HG02840 (cell line): Measurements from ENCODE around the gene CDH23.

ENCODE experiments used
- ATAC-seq: cut with Tn5 transposase; IDR thresholded peaks from one replicate; pipeline ENCODE4 v1.9.1; 2021; ENCODE audit warnings: mild to moderate bottlenecking, moderate library complexity, moderate number of reproducible peaks; ENCODE audit not compliant: unreplicated experiment, low FRiP score

CDH23 gene

DNA sequence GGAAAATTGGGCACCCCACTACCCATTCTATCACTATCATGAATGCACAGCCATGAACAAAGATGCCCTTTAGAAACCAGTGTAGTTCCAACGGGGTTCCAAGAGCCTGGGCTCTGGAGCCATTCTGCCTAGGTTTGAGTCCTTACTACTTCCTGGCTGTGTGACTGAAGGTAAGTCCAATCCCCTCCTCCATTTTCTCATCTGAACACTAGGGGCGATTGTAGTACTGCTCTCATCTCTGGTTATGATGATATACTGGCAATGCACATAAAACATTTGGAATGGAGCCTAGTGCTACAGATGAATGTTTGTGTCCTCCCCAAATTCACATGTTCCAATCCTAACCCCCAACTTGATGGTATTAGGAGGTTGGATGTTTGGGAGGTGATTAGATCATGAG lies 28.1 kb upstream of the CDH23 start:
- no peak for ATAC-seq

DNA sequence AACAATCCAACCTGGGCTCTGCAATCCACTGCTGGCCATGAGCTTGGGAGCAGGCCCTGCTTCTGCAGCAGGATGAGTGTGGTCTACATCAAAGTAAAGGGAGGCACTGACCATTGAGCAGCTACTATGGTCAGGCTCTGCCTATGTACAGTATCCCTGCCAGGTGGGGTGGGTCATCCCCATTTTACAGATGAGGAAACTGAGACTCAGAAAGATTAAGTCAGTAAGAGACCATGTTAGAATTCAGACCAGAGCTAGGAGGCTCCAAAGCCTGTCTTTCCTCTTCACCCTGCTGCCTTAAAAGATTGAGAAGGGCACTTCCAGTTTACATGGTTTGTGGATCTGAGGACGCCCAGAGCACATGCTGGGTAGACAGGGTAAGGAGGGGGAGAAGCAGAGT lies 27.1 kb upstream of the CDH23 start:
- no peak for ATAC-seq

DNA sequence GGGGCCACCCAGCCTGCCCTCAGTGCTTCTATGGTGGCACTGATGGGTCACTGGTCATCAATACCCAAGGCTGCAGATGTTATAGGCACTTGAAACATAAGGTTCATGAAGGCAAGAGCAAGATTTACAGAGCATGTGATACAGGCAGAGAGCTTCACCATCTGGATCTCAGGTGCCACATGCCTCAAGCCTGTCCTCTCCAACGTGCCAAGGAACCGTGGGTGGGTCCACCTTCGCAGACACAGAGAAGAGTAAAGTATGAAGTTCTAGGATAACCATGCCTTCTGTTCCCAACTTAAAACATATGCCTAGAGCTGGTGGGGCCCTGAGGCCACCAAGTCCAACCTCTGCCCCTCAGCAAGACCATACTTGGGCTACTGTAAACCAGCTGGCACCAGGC lies 26.7 kb upstream of the CDH23 start:
- ATAC-seq: no peak

DNA sequence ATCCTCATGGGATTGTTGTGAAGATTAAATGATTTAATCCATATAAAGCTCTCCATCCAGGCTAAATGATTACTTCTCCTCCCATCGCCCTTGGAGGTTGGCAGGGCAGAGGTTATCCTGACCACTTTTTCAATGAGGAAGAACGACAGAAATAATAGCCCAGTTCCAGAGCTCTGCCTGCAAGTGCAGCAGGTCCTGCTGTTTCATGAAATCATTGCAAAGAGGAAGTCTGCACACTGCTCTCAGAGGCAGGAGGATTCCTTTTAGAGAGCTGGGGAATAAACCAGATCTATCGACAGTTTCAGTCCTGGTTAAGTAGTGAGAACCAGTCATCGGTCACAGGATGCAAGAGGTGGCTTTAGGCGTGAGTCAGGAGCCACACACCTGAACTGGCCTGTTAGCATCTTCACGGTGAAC lies 25.0 kb upstream of the CDH23 start:
- no peak for ATAC-seq

DNA sequence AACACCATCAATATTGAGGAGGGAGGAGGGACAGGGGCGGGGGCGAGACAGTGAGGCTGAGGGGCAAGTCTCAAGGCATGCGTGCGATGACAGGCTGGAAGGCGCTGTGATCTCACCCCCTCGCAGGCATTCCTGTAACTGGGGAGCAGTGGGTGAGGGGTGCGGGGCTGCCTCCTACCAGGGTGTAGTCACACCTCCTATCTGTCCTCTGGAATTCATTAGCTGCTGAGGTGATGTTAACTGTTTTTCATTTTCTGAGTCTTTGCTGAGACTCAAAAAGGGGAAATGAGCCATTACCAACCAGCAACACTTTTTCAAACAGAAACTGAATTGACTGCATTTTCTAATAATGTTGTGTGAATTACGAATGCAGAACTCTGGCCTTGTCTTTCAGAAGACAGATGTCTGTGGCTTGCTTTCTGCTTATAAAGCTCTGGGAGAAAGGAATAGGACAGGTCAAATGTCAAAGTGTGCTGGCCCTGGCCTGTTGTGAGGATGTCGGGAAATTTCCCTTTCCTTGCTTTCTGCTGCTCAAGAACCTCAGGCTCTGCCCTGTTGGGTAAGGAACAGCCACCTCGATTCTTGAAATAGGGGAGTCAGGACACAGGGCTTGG lies 23.7 kb upstream of the CDH23 start:
- ATAC-seq: no peak

DNA sequence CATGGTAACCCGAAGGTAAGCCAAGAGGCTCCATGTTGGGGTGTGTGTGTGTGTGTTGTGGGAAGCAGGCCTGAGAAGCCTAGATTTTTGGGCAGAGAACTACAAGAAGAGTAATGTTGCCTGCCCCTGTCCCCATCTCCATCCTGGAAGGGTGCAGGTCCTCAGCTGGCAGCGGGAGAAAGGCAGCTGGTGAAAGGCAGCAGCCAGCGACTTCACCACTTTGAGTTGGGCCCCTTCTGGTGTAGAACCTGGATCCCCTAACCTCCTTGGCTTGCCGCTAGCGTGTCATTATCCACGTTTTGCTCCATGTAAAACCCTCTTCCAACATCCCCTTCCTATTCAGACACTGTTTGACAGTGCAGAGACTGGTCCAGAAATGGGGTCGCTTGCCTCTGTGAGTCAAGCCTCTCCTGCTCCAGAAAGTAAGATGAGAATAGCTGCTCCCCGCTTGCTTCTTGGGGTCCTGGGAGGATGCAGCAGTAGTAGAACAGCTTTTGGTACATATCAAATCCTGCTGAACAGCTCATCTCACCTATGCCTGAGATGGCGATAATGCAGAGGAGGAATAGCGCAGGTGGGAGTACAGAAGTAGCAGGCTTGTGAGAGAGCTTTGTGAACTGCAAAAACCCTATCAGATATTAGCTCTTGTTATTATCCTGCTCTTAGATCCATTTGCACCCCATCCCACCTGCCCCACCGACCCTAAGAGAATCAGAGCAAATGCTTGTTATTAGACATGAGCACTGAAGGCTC lies 22.1 kb upstream of the CDH23 start:
- no peak for ATAC-seq

DNA sequence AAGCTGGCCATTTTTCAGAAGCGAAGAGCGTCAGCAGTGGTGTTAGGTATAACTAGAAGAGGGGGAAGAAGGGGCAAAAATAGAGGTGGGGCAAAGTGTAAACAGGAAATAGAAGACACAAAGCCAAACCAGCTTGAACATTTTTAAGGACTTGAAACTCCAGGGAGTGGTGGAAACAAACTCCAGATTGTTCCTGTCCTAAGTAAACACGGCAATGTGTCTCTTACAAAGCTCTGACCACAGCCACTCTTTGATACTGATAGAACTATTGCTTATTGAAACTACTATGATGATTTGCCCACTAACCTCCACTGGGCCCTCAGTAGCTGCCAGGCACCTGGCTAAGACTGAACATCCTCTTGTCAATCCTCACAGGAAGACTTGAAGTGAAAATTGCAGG lies 20.8 kb upstream of the CDH23 start:
- no peak for ATAC-seq

DNA sequence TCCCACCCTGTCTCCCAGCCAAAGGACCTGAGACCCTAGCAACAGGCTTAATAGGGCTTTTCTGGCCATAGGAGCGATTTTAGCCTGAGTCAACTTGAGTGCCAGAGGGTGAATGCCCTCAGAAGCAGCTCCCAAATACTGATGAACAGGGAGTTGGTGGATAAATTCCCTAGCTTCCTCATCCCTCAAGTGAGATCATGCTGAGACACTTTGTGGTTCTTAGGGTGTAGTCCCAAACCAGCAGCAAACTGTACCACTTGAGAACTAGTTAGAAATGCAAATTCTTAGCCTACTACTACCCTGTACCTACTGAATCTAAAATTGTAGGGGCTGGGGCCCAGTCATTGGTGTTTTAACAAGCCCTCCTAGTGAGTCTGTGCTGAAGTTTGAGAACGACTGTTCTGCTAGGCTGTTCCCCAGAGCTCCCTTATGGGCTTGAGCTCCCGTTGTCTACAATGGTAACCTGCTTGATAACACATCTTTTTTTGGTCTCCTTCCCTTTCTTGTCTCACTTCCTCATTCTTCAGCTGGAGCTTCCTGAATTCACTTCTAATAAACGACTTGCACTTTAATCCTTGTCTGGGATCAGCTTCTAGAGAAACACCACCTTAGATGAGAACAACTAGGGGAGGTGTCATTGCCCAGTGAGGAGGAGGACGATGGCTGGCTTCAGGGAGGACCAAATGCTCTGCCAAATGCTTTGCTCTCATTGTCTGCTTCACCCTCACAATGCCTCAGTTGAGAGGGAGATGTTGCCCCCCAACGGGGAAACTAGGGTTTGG lies 18.2 kb upstream of the CDH23 start:
- no peak for ATAC-seq

DNA sequence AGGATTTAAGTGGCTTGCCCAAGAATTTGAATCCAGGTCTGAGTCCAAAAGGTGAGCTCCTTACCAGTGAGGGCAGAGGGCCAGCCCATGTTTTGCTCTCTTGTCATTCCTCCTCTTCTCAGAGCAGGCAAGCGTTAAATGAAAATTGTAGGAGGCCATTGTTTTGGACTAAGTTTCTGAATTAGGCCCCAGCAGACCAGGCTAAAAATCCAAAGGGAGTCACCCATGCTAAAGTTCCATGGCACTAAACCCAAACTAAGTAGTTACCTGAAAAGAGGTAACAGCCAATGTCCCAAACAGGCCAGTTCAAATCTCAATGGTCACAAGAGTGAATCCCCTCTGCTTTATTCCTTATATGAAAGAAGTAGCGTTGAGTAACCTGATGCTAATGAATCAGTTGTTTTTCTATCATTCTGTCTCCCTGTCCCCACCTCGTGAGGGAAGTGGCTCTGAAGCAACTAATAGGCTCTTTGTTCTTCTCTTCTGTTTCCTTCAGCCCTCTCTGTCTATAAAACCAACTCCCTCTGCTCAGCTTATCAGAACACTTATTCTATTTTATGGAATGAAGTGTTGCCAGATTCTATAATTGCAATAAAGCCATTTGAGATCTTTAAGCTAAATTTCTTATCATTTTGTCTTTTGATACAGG lies 17.5 kb upstream of the CDH23 start:
- ATAC-seq: no peak

DNA sequence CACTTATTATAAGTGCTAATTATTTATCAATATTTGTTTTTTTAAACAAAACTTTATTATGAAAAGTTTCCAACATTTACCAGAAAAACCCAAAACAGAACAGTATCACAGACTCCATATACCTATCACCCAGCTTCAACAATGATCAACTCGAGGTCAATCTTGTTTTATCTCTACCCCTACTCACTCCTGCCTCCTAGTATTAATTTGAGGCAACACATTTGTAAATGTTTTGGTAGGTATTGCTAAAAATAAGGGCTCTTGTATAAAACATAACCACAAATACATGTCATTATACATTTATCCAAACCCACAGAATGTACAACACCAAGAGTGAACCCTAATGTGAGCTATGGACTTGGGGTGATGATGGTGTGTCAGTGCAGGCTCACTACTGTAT lies 15.9 kb upstream of the CDH23 start:
- no peak for ATAC-seq

DNA sequence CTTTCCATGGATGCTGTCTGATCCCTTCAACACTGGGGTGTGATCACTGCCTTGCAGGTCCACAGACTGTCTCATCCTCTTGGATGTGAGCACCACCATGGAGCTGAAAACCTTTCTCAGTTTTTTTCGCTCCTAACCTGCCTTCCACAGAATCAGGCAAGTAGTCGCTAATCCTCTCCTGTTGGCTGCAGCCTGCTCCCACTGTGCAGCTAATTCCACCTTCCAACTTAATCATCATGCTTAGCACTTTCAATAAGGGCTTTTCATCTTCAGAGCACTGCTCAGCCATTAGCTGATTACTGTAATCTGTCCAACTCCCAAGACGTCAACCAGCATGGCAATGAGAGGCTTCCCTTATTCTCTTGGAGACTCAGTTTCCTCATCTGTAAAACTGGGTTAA lies 15.1 kb upstream of the CDH23 start:
- ATAC-seq: no peak

DNA sequence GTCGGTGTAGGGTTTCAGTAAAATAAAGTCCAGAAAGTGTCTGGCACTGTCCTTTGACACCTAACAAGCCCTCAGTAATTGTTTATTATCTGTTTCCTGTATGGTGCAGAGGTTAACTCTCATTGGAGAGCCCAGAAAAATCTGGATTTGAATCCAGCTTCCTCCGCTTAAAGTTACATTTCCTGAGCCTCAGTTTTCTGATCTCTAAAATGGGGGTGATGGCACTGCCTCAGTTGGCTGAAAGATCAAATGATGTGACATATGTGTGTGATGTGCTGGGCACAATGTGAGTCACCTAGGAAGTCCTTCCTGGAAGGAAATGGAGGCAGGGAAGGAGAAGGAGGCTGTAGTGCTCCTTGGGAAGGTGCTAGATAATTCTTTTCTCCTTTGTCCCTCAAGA lies 14.7 kb upstream of the CDH23 start:
- ATAC-seq: no peak

DNA sequence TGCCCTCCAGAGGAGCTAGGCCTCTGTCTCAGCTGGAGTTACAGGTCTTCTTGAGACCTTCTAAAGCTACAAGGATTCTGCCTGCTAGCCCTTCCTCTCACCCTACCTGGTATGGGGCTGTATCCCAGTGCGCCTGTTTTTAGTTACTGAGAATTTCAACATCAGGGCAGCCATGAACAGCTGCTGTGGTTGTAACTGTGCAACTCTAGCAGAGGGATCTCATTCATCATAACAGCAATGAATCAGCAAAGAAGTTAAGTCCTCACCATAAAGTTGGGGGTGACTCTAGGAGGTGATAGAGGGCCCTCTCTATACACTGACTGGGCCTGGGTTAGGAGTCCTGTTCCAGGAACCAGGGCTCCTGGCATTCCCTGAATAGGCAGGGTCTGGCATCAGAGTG lies 14.0 kb upstream of the CDH23 start:
- ATAC-seq: no peak

DNA sequence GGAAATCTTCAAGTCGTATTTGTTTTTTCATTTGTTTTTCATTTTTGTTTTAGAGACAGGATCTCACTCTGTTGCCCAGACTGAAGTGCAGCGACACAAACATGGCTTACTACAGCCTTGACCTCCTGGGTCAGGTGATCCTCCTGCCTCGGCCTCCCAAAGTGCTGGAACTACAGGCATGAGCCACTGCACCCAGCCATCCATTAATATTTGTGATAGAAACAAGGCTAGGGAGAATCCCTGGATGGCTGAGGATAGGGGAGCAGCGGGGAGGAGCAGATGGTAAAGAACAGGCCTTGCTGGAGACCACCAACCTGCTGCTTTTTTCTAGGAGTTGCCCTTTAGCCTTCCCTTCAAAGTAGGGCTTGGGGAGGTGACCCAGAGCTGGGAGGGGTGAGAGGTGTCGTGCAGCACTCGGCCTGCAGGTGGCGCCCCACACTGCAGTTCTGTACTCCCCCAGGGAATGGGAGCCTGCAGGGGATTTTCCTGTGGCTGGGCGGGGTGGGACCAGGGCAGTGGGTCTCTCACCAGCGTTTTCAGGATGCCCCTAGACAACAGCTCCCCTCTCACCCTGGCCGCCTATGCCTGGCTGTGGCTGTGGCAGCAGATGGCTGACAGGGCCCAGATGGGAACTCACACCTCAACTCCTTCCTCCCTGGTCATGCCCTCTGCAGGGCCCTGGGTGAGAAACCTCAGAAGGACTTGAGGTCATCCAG lies 12.6 kb upstream of the CDH23 start:
- ATAC-seq: no peak

DNA sequence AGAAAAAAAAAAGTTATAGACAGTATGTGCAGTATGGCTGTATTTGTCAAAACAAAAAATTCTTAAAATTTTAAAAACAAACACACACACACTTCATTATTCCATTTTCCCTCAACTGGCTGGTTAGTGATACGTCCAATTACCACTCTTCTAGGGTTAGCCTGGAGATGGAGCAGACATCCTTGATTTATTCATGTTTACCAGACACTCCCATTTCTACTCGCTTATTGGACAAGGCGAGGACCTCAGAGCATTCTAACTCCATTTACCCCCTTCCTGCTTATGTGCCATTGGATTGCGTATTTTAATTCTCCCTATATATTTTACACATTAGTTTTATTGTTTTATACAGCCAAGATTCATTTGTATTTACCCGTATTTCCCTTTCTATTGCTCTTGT lies 8.5 kb upstream of the CDH23 start:
- no peak for ATAC-seq

DNA sequence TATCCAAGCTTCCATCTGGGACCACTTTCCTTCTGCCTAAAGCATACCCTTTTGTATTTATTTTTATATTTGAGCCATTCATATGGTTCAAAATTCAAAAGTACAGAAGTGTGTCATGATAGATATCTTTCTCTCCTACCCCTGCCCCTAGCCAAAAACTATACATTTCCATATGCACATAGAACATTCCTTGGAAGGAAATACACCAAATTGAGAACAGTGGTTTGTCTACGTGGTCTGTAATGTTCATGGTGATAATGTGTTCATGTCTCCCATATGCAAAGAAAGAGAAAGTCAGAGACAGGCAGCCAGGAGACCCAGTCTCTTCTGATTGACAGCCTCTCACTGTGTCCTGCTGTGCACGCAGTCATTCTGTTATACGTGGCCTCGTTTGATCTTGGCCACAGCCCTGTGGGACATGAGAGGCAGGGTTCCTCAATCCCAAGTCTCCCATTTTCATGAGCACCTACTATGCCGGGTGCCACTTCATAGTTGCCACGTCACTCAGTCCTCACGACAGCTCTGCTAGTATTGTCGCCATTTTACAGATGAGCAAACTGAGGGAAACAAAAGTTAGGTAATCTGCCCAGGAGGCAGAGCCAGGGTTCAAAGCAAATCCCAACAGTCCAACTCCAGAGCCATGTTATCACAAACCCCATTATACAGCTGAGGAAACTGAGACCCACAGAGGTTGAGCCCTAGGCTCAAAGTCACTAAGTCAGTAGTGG lies 8.0 kb upstream of the CDH23 start:
- no peak for ATAC-seq

DNA sequence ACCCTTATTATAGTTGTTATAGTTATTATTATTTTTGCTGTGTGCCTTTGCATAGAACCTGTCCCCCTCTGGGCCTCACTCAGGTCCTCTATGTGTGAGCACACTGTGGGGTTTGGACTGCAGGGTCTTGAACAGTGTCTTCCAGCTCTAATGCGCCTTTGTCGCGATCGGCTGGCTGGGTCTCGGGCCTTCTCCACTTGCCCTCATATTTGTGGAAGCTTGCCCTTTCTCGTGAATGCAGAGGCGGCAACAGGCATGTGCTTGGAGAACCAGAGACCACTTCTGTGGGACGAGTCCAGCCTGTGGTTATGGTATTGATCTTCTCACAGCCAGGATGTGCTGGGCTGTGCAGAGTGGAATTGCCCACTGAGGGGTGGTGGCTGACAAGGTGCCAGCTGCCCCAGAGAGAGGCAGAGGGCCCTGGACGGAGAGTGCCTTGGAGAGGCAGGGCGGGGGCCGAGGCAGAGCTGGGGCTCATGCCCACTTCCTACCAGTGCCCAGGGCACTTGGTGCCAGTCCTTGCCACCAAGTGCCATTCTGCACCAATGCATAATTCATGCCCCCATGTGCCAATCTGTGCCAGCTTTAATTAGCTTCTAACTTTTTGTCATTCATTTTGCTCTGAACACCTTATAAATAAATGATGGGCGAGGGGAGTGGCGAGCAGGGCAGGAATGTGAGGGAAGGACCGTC lies 6.8 kb upstream of the CDH23 start:
- no peak for ATAC-seq

DNA sequence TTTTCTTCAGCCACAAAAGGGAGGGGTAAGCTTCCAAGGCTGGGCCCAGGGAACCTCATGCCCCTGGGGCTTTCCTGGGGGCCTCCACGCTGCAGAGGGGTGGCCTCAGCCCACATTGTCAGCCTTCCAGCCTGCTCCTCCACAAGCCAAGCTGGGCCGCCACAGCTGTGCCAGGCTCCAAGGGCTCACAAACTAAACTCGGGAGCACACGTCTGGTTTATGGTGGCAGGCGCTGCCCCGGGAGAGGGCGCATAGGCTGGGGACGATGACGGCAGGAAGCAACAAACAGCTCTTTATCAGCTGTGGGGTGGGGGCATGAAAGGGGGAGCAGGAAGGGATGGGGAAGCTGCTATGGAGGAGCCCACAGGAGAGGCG lies 6.3 kb upstream of the CDH23 start:
- ATAC-seq: no peak

DNA sequence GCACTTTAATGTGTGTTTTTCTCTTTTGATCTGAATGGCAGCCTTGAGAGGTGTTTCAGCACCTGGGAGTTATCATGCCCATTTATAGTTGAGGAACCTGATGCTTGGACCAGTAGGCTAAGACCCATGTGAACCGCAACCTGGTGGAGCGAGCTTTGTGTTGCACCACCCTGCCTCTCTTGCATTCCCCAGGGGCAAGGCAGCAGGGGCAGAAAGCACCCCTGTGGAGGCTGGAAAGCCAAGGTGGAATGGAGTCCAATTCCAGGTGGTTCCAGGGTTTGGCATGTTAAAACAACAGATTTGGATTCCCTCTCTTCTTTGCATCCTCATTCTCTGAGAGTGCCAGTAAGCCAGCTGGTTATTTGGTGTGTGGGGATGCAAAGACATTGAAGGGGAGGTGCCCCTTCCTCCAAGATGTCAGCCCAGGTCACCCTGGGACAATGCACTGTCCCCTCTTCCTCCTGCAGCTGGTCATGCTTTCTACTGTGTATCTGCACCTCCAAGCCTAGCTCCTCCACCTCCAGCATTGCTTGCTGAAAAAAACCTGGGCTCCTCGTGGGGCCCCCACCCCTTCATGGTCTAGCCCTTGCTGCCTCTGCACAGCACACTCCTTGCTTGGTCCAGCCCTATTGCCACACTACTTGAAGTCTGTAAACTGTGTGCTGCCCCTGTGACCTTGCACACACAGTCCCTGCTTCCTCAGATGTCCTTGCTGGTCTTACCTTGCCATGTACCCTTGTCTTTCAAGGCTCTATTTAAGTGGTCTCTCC lies 5.6 kb upstream of the CDH23 start:
- no peak for ATAC-seq
